Measurements from ENCODE around the gene KCNK16. TPM values are rescaled to one million over a fixed set of nuclear protein-coding genes. Genes with fewer than 3 reads are reported as not detected.

Gene KCNK16
- total and polyA plus RNA-seq, 5 donors from 2014 or later = not detected

DNA sequence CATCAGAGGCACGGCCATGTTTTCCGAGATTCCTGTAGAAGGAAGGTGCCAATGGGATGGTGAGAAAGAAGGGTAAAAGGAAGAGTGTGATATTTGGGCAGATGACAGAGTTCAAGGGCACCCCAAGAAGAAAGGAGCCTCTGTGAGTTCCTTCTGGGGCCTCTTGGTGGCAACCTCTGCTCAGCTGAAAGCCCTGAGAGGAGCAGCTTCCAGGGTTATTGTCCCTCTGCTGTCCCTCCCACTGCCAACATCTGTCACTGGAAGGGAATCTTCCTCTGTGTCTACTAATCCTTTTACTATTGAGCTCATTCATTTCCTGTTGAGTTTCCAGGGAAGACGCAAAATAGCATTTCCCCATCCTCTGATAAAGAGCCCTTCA, 40.0 kb upstream of the KCNK16 start:
- Histone ChIP-seq H3K27me3 (ENCODE audit: control insufficient read depth, insufficient read depth, low read length) (no peaks in the 10 kb centered on the region), H3K4me1 (ENCODE audit: control insufficient read depth, insufficient read depth, low read length, poor library complexity, severe bottlenecking) (peaks cover 4% of the 10 kb centered on the region), H3K27ac (ENCODE audit: insufficient read depth, low read length, poor library complexity, severe bottlenecking) (no peak overlapping the region), H3K4me3 (ENCODE audit: low read depth, low read length) (no peak overlapping the region), H3K9me3 (ENCODE audit: control insufficient read depth in 2 of 2, low read length in 2 of 2) (no peaks in the 10 kb centered on the region), H3K36me3 (ENCODE audit: control insufficient read depth, insufficient read depth, low read length) (no peaks in the 10 kb centered on the region)
- no peak overlapping the region for H3K4me3 Mint-ChIP-seq
- no peaks in the 10 kb centered on the region for H3K9me3 Mint-ChIP-seq
- H3K27me3 Mint-ChIP-seq = no peaks in the 10 kb centered on the region
- ATAC-seq (ENCODE audit: low read depth in 2 of 2) (no peak), DNase-seq (no peak)
- peaks cover 0 to 3% (median 0%) of the 10 kb centered on the region in 4 donors for H3K4me1 Mint-ChIP-seq
- no peaks in the 10 kb centered on the region for H3K36me3 Mint-ChIP-seq
- no peak overlapping the region for H3K27ac Mint-ChIP-seq

DNA sequence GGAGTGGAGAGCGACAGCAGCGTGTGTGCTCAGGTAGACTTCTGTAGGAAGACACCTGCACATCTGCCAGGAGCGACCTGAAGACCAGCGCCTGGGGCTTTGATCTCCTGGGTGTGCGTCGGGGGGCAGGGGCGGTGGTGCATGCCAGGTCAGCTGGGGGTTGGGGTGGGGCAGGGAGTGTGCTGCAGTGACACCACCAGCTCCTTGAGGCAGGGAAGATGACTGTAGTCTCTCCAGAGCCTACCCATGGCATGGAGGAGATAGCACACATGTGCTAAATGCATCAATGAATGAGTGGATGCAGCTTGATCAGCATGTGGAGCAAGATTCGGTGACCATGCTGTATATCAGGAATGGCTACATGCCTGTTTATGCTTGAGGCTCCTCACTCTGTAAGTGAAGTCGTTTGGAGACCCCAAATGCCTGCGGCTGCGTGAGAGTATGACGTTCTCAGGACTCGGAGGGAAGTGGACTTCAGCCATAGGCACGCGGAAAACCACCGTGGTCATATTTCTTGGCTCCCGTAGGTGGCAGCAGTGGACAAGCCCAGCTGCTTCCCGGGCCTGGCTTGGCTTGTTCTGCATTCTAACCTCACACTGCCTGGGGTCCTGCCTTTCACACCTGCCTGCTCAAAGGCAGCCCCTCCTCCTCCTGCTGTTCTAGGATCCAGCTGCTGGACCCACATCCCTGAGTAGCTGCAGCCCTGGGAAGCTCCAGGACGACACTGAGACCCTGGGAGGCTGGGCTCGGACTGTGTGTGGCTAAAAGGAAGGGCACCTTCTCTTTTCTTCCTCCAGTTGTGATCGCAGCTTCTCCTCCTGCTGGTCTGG, 39.4 kb upstream of the KCNK16 start:
- Histone ChIP-seq H3K4me1 (ENCODE audit: control insufficient read depth, insufficient read depth, low read length, poor library complexity, severe bottlenecking) (peaks cover 4% of the 10 kb centered on the region), H3K9me3 (ENCODE audit: control insufficient read depth in 2 of 2, low read length in 2 of 2) (no peaks in the 10 kb centered on the region), H3K4me3 (ENCODE audit: low read depth, low read length) (no peak overlapping the region), H3K36me3 (ENCODE audit: control insufficient read depth, insufficient read depth, low read length) (no peaks in the 10 kb centered on the region), H3K27me3 (ENCODE audit: control insufficient read depth, insufficient read depth, low read length) (no peaks in the 10 kb centered on the region), H3K27ac (ENCODE audit: insufficient read depth, low read length, poor library complexity, severe bottlenecking) (no peak overlapping the region)
- Mint-ChIP-seq H3K9me3 (no peaks in the 10 kb centered on the region), H3K27ac (no peak overlapping the region), H3K4me1 (peaks cover 0 to 3% (median 0%) of the 10 kb centered on the region in 4 donors), H3K4me3 (no peak overlapping the region), H3K36me3 (no peaks in the 10 kb centered on the region), H3K27me3 (no peaks in the 10 kb centered on the region)
- ATAC-seq (ENCODE audit: low read depth in 2 of 2) (peak in 1 of 2 donors; percentile 42), DNase-seq (peak in 2 of 3 donors; percentile 15 to 51)

DNA sequence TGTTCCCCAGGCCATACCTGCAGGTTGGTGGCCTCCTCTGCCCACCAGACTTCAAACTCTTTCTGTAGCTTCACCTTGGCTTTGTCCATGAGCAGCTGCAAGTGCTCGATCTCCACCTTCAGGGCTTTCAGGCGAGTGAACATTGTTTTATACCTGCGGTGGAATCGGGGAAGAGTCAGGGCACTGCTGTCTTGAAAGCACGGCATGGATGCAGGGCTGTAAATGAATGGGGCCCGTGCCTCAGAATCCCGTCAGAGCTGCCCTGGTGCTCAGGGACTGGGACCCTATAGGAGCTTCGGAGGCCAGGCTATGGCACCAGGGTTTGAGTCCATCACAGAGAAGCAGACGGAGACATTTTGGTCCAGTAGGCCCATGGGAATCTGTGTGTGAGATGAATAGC, 37.9 kb upstream of the KCNK16 start:
- ATAC-seq (ENCODE audit: low read depth in 2 of 2) = no peak
- Mint-ChIP-seq H3K27me3 (no peaks in the 10 kb centered on the region), H3K27ac (no peak overlapping the region)

DNA sequence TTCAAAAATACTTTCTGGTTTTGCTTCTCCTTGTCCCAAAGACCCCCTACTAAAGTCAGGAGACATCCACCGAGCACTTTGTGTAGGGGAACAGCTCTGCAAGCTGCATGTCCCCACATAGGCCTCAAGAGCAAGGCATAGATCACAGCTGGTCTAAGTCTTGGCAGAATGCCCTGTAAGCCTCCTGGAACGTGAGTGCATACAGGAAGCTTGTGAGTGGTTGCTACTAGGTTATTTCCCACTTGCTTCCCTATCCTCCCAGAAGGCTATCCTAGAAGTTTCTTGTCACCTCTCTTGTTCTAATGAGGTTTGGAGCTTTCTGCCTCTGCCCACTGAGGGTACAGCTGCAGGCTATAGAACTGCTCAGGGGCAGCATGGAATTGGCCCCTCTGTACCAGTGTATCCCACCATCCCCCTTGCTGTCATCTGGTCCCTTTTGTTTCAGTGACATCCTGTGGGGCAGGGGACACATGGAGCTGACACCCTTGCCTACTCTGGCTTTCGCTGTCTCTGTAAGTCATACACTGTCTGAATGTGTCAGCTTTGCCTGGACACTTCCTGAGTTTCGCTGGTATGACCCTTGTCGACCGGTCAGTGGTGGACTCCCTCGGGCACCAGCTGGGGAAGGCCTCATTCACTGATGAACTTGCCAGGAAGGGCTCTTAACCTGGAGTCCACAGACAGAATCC, 35.6 kb upstream of the KCNK16 start:
- no peaks in the 10 kb centered on the region for H3K27me3 ChIP-seq (ENCODE audit: control insufficient read depth, insufficient read depth, low read length)
- no peak overlapping the region for H3K27ac ChIP-seq (ENCODE audit: insufficient read depth, low read length, poor library complexity, severe bottlenecking)
- H3K36me3 ChIP-seq (ENCODE audit: control insufficient read depth, insufficient read depth, low read length) = no peaks in the 10 kb centered on the region
- DNase-seq (no peak), ATAC-seq (ENCODE audit: low read depth in 2 of 2) (no peak)
- no peaks in the 10 kb centered on the region for H3K36me3 Mint-ChIP-seq
- H3K4me1 Mint-ChIP-seq = peaks cover 0 to 3% (median 0%) of the 10 kb centered on the region in 4 donors
- no peaks in the 10 kb centered on the region for H3K9me3 ChIP-seq (ENCODE audit: control insufficient read depth in 2 of 2, low read length in 2 of 2)
- H3K4me3 ChIP-seq (ENCODE audit: low read depth, low read length) = no peak overlapping the region
- H3K4me1 ChIP-seq (ENCODE audit: control insufficient read depth, insufficient read depth, low read length, poor library complexity, severe bottlenecking) = peaks cover 4% of the 10 kb centered on the region
- no peaks in the 10 kb centered on the region for H3K27me3 Mint-ChIP-seq
- no peaks in the 10 kb centered on the region for H3K9me3 Mint-ChIP-seq
- no peak overlapping the region for H3K27ac Mint-ChIP-seq
- no peak overlapping the region for H3K4me3 Mint-ChIP-seq

More for the DNA sequence above, 37.9 kb upstream of the KCNK16 start:
- no peak for DNase-seq
- Mint-ChIP-seq H3K4me1 (peaks cover 0 to 3% (median 0%) of the 10 kb centered on the region in 4 donors), H3K36me3 (no peaks in the 10 kb centered on the region), H3K4me3 (no peak overlapping the region), H3K9me3 (no peaks in the 10 kb centered on the region)
- no peaks in the 10 kb centered on the region for H3K27me3 ChIP-seq (ENCODE audit: control insufficient read depth, insufficient read depth, low read length)
- H3K4me3 ChIP-seq (ENCODE audit: low read depth, low read length) = no peak overlapping the region
- no peak overlapping the region for H3K27ac ChIP-seq (ENCODE audit: insufficient read depth, low read length, poor library complexity, severe bottlenecking)
- peaks cover 4% of the 10 kb centered on the region for H3K4me1 ChIP-seq (ENCODE audit: control insufficient read depth, insufficient read depth, low read length, poor library complexity, severe bottlenecking)
- H3K9me3 ChIP-seq (ENCODE audit: control insufficient read depth in 2 of 2, low read length in 2 of 2) = no peaks in the 10 kb centered on the region
- no peaks in the 10 kb centered on the region for H3K36me3 ChIP-seq (ENCODE audit: control insufficient read depth, insufficient read depth, low read length)

DNA sequence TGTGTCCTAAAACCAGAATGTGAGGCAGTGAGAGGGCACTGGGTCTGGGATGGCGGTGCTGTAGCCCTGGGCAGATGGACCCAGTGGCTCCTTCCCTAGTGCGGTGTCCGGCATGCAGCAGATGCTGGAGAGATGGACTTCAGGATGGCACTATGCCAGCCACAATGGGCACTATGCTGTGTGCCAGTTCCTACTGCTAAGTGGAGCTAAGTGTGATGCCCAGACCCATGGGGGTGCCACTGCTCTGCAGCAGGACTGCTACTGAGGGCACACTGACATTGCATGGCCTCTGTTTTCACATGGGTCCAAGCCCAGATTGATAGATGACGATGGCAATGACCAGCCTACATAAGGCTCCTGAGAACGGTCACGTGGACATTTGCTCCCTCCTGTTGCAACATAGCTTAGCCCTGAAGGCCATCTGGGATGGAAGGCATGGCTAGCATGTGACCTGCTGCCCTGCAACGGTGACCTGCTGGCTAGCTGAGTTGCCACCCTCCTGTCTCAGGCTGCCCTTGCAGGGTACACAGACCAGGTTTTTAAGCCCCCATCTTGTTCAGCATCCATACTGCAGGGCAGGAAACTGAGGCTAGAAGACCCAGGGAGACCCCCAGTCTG, 31.3 kb upstream of the KCNK16 start:
- Mint-ChIP-seq H3K9me3 (no peaks in the 10 kb centered on the region), H3K27ac (no peak overlapping the region), H3K36me3 (no peaks in the 10 kb centered on the region), H3K4me3 (no peak overlapping the region), H3K4me1 (no peaks in the 10 kb centered on the region), H3K27me3 (no peaks in the 10 kb centered on the region)
- ATAC-seq (ENCODE audit: low read depth in 2 of 2) (no peak), DNase-seq (no peak)
- H3K36me3 ChIP-seq (ENCODE audit: control insufficient read depth, insufficient read depth, low read length) = no peaks in the 10 kb centered on the region
- no peaks in the 10 kb centered on the region for H3K9me3 ChIP-seq (ENCODE audit: control insufficient read depth in 2 of 2, low read length in 2 of 2)
- no peak overlapping the region for H3K4me3 ChIP-seq (ENCODE audit: low read depth, low read length)
- H3K4me1 ChIP-seq (ENCODE audit: control insufficient read depth, insufficient read depth, low read length, poor library complexity, severe bottlenecking) = no peaks in the 10 kb centered on the region
- no peaks in the 10 kb centered on the region for H3K27me3 ChIP-seq (ENCODE audit: control insufficient read depth, insufficient read depth, low read length)
- H3K27ac ChIP-seq (ENCODE audit: insufficient read depth, low read length, poor library complexity, severe bottlenecking) = no peak overlapping the region

DNA sequence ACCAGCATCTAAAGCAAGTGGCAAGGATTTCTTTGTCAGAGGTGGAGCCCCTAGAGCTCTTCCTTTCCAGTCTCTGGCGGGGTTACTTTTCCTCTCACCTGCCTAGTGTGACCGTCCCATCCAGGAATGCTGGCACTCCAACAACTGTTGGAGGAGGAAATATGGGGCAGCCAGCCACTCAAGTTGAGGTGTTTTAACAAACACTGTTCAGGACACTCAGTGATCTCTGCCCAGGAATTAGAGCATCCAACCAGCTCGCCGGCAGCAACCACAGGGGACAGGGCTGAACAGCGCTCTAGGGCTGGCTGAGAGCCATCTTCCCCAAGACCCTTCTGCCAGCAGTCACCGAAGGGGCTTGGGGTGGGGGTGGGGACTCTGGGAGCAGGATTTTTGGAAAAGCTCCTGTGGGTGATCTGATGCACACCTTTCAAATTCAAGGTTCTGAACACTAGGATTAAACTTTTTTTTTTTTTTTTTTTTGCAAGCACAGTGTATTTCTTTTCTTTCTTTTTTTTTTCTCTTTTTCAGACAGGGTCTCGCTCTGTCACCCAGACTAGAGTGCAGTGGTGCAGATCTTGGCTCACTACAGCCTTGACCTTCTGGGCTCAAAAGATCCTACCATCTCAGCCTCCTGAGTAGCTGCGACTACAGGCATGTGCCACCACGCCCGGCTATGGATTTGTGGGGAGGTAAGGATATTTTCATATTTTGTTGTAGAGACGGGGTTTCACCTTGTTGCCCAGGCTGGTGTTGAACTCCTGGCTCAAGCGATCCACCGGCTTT, 28.4 kb upstream of the KCNK16 start:
- H3K27ac ChIP-seq (ENCODE audit: insufficient read depth, low read length, poor library complexity, severe bottlenecking) = no peak overlapping the region
- ATAC-seq (ENCODE audit: low read depth in 2 of 2) (no peak), DNase-seq (no peak)
- Mint-ChIP-seq H3K27ac (no peak overlapping the region), H3K9me3 (no peaks in the 10 kb centered on the region), H3K27me3 (peaks cover 6% of the 10 kb centered on the region), H3K4me1 (no peaks in the 10 kb centered on the region), H3K36me3 (no peaks in the 10 kb centered on the region), H3K4me3 (no peak overlapping the region)
- H3K9me3 ChIP-seq (ENCODE audit: control insufficient read depth in 2 of 2, low read length in 2 of 2) = no peaks in the 10 kb centered on the region
- H3K27me3 ChIP-seq (ENCODE audit: control insufficient read depth, insufficient read depth, low read length) = no peaks in the 10 kb centered on the region
- no peaks in the 10 kb centered on the region for H3K4me1 ChIP-seq (ENCODE audit: control insufficient read depth, insufficient read depth, low read length, poor library complexity, severe bottlenecking)
- no peaks in the 10 kb centered on the region for H3K36me3 ChIP-seq (ENCODE audit: control insufficient read depth, insufficient read depth, low read length)
- no peak overlapping the region for H3K4me3 ChIP-seq (ENCODE audit: low read depth, low read length)

DNA sequence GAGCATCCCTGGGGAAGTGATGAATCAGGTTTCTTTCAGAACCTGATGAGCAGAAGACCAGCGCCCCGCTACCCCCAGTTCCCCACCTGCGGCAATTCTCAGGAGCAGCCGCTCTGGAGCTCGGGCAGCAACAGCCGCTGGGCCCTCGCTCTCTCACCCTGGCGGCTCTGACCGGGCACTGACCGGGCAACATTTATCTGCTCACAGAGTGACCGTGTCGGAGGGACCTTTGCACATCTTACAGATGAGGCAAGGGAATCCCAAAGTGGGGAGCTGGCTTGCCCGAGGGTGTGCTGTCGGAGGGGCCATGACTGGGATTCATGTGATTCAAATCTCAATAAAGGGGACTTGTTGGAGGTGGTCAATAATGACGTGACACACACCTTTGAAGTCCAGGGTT, 26.2 kb upstream of the KCNK16 start:
- Mint-ChIP-seq H3K27ac (no peak overlapping the region), H3K36me3 (no peaks in the 10 kb centered on the region), H3K4me1 (no peaks in the 10 kb centered on the region), H3K4me3 (no peak overlapping the region), H3K27me3 (peaks cover 6% of the 10 kb centered on the region), H3K9me3 (no peaks in the 10 kb centered on the region)
- no peaks in the 10 kb centered on the region for H3K9me3 ChIP-seq (ENCODE audit: control insufficient read depth in 2 of 2, low read length in 2 of 2)
- no peaks in the 10 kb centered on the region for H3K36me3 ChIP-seq (ENCODE audit: control insufficient read depth, insufficient read depth, low read length)
- H3K27me3 ChIP-seq (ENCODE audit: control insufficient read depth, insufficient read depth, low read length) = no peaks in the 10 kb centered on the region
- no peak overlapping the region for H3K4me3 ChIP-seq (ENCODE audit: low read depth, low read length)
- ATAC-seq (ENCODE audit: low read depth in 2 of 2) (no peak), DNase-seq (no peak)
- no peak overlapping the region for H3K27ac ChIP-seq (ENCODE audit: insufficient read depth, low read length, poor library complexity, severe bottlenecking)
- no peaks in the 10 kb centered on the region for H3K4me1 ChIP-seq (ENCODE audit: control insufficient read depth, insufficient read depth, low read length, poor library complexity, severe bottlenecking)

All from CD4-positive, CD25-positive, alpha-beta regulatory T cell (primary cell).